Measurements from ENCODE around the gene GH1. TPM values are rescaled to one million over a fixed set of nuclear protein-coding genes. Genes with fewer than 3 reads are reported as not detected.

Gene GH1
- total RNA-seq, 3 donors from 2014 or later (not counting 1 experiment from before 2014, with no cell fraction given), result not detected

DNA sequence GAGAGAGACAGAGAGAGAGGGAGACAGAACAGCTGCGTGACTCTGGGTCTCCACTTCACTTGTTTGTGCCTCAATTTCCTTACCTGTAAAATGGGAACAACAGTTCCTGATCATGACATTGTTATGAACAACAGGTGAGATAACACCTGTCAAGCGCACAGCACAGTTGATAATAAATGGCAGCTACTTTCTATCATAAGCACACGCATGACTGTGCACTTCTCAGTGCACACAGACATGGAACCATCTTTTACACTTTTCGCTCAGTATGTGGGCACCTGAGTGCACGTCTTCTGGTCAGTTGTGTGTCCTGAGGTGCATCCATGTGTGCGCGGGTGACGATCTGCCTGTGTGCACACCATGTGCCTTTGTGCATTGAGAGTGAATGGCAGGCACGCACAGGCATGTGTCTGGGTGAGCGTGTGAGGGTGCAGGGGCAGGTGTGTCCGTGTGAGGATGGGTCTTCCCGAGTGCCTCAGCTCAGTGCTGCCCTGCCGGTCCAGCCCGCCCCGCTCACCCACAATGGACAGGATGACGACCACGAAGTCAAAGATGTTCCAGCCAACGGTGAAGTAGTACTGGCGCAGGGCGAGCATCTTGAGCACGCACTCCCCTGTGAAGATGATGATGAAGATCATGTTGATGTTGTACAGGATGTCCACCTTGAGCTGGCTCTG, 23.8 kb upstream of the GH1 start:
- intact Hi-C loops (cut with micrococcal nuclease), result no loop called here
- no peaks in the 10 kb centered on the region for H3K36me3 ChIP-seq (ENCODE audit: control insufficient read depth, insufficient read depth, low read length)
- ATAC-seq (no peak), DNase-seq (no peak)
- Mint-ChIP-seq H3K27me3 (ENCODE audit: low read depth in 2 of 2) (no peaks in the 10 kb centered on the region), H3K27ac (no peak overlapping the region), H3K36me3 (no peaks in the 10 kb centered on the region), H3K9me3 (no peaks in the 10 kb centered on the region), H3K4me1 (peaks cover 13 to 37% of the 10 kb centered on the region in 2 donors), H3K4me3 (no peak overlapping the region)
- no peak overlapping the region for H3K27ac ChIP-seq (ENCODE audit: low read length)
- H3K9me3 ChIP-seq (ENCODE audit: control insufficient read depth, insufficient read depth, low read length), result no peaks in the 10 kb centered on the region
- WGBS (ENCODE audit: insufficient coverage), result 94% methylated on average over 21 of the region's 21 CpGs
- H3K4me1 ChIP-seq (ENCODE audit: control insufficient read depth, insufficient read depth, low read length), result peaks cover 27% of the 10 kb centered on the region
- no peaks in the 10 kb centered on the region for H3K27me3 ChIP-seq (ENCODE audit: control insufficient read depth, insufficient read depth, low read length)
- TF ChIP-seq, protein P1, sequence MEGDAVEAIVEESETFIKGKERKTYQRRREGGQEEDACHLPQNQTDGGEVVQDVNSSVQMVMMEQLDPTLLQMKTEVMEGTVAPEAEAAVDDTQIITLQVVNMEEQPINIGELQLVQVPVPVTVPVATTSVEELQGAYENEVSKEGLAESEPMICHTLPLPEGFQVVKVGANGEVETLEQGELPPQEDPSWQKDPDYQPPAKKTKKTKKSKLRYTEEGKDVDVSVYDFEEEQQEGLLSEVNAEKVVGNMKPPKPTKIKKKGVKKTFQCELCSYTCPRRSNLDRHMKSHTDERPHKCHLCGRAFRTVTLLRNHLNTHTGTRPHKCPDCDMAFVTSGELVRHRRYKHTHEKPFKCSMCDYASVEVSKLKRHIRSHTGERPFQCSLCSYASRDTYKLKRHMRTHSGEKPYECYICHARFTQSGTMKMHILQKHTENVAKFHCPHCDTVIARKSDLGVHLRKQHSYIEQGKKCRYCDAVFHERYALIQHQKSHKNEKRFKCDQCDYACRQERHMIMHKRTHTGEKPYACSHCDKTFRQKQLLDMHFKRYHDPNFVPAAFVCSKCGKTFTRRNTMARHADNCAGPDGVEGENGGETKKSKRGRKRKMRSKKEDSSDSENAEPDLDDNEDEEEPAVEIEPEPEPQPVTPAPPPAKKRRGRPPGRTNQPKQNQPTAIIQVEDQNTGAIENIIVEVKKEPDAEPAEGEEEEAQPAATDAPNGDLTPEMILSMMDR (IDR thresholded peaks at IDR 0.05), result no peak
- H3K4me3 ChIP-seq (ENCODE audit: low read length), result no peak overlapping the region

GRCh38 chr17:63941751-63942150, 23.1 kb upstream of the GH1 start:
- intact Hi-C loops (cut with micrococcal nuclease), result no loop called here
- Histone ChIP-seq H3K36me3 (ENCODE audit: control insufficient read depth, insufficient read depth, low read length) (no peaks in the 10 kb centered on the region), H3K9me3 (ENCODE audit: control insufficient read depth, insufficient read depth, low read length) (no peaks in the 10 kb centered on the region), H3K27ac (ENCODE audit: low read length) (no peak overlapping the region), H3K4me1 (ENCODE audit: control insufficient read depth, insufficient read depth, low read length) (peaks cover 20% of the 10 kb centered on the region), H3K27me3 (ENCODE audit: control insufficient read depth, insufficient read depth, low read length) (no peaks in the 10 kb centered on the region), H3K4me3 (ENCODE audit: low read length) (no peak overlapping the region)
- Mint-ChIP-seq H3K27me3 (ENCODE audit: low read depth in 2 of 2) (no peaks in the 10 kb centered on the region), H3K36me3 (no peaks in the 10 kb centered on the region), H3K4me3 (no peak overlapping the region), H3K4me1 (peaks cover 12 to 34% of the 10 kb centered on the region in 2 donors), H3K27ac (no peak overlapping the region), H3K9me3 (no peaks in the 10 kb centered on the region)
- DNase-seq, result no peak
- ATAC-seq, result no peak
- WGBS (ENCODE audit: insufficient coverage), result 94% methylated on average over 23 of the region's 23 CpGs
- TF ChIP-seq, protein P1 (IDR thresholded peaks at IDR 0.05), result no peak

DNA sequence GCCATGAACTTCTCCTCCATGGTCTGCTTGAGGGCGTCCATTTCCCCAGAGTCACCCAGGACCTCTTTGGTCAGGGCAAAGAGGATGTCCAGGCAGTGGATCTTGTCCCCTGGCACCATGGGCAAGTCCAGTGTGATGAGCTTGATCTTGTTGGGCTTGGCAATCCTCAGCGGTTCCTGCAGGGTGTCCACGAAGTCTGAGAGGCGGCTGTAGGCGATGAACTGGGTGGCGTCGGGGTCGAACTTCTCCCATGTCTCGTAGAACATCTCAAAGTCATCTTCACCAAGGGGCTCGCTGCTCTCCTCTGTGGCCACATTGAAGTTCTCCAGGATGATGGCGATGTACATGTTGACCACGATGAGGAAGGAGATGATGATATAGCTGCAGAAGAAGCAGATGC, 22.5 kb upstream of the GH1 start:
- Mint-ChIP-seq H3K9me3 (no peaks in the 10 kb centered on the region), H3K4me3 (no peak overlapping the region), H3K27me3 (ENCODE audit: low read depth in 2 of 2) (no peaks in the 10 kb centered on the region), H3K4me1 (peaks cover 6 to 29% of the 10 kb centered on the region in 2 donors), H3K27ac (no peak overlapping the region), H3K36me3 (no peaks in the 10 kb centered on the region)
- no peak overlapping the region for H3K27ac ChIP-seq (ENCODE audit: low read length)
- no peak for ATAC-seq
- no peak for DNase-seq
- no peaks in the 10 kb centered on the region for H3K9me3 ChIP-seq (ENCODE audit: control insufficient read depth, insufficient read depth, low read length)
- H3K4me3 ChIP-seq (ENCODE audit: low read length), result no peak overlapping the region
- WGBS (ENCODE audit: insufficient coverage), result 93% methylated on average over 12 of the region's 12 CpGs
- intact Hi-C loops (cut with micrococcal nuclease), result no loop called here
- TF ChIP-seq, protein P1 (IDR thresholded peaks at IDR 0.05), result no peak
- H3K36me3 ChIP-seq (ENCODE audit: control insufficient read depth, insufficient read depth, low read length), result no peaks in the 10 kb centered on the region
- H3K27me3 ChIP-seq (ENCODE audit: control insufficient read depth, insufficient read depth, low read length), result no peaks in the 10 kb centered on the region
- H3K4me1 ChIP-seq (ENCODE audit: control insufficient read depth, insufficient read depth, low read length), result peaks cover 14% of the 10 kb centered on the region

GRCh38 chr17:63940584-63940983, 21.9 kb upstream of the GH1 start:
- Histone ChIP-seq H3K9me3 (ENCODE audit: control insufficient read depth, insufficient read depth, low read length) (no peaks in the 10 kb centered on the region), H3K36me3 (ENCODE audit: control insufficient read depth, insufficient read depth, low read length) (no peaks in the 10 kb centered on the region), H3K27ac (ENCODE audit: low read length) (no peak overlapping the region), H3K27me3 (ENCODE audit: control insufficient read depth, insufficient read depth, low read length) (no peaks in the 10 kb centered on the region), H3K4me1 (ENCODE audit: control insufficient read depth, insufficient read depth, low read length) (peaks cover 9% of the 10 kb centered on the region), H3K4me3 (ENCODE audit: low read length) (no peak overlapping the region)
- ATAC-seq, result no peak
- intact Hi-C loops (cut with micrococcal nuclease), result no loop called here
- Mint-ChIP-seq H3K27ac (no peak overlapping the region), H3K27me3 (ENCODE audit: low read depth in 2 of 2) (no peaks in the 10 kb centered on the region), H3K36me3 (no peaks in the 10 kb centered on the region), H3K9me3 (no peaks in the 10 kb centered on the region), H3K4me3 (no peak overlapping the region), H3K4me1 (peaks cover 4 to 23% of the 10 kb centered on the region in 2 donors)
- no peak for DNase-seq
- TF ChIP-seq, protein P1 (IDR thresholded peaks at IDR 0.05), result no peak
- 96% methylated on average over 14 of the region's 14 CpGs for WGBS (ENCODE audit: insufficient coverage)
